SH-SY5Y (cell line): ENCODE results near the gene LITAF.

Source experiments
- GATA2 ChIP-seq: IDR thresholded peaks from 2 replicates; pipeline ENCODE4 v1.6.1; 2011; ENCODE audit warnings: mild to moderate bottlenecking, low read depth, low read length
- GATA3 ChIP-seq: IDR thresholded peaks from 2 replicates; pipeline ENCODE4 v1.6.1; 2011; ENCODE audit warnings: low read depth, mild to moderate bottlenecking, low read length, moderate library complexity

DNA sequence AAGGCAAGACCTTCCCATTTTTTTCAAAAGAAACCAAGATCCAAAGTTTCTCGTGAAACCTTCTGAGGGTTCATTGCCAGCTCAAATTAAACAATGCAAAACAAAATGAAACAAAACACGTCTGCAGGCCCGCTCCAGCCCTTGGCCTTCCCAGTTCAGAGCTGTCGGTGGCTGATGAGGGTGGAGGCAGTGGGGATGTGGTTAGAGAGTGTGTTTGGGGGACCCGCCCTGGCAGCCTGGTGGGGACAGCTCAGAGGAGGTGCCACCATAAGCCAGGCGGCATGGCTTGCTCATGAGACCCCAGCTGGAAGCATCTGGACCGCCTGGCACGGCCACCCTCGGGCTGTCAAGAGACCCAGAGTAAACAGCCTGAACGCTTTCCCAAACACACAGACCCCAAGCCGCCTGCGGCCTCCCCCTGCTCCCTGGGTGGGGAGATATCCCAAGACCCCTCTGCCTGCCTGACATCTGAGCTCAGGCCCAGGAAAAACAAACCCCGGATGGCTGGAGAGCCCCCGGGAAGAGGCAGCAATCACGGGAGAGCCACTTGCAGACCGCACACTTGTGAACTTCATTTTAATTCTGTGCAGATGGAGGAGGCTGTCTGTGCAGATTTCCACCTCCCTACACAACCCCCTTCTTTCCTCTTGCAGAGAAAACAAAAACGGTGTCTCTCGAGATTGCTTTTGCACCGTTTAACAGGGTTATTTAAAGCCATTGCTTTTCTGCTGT is 35.4 kb upstream of the LITAF start:
- TF ChIP-seq GATA3 (no peak), GATA2 (no peak)
